HG02981 (cell line): ENCODE results near the gene TMEM145.

Experiments used
- ATAC-seq: cut with Tn5 transposase; IDR thresholded peaks from one replicate; pipeline ENCODE4 v1.9.1; 2021; ENCODE audit warnings: mild to moderate bottlenecking, moderate library complexity; ENCODE audit not compliant: unreplicated experiment

TMEM145 gene

GRCh38 chr19:42277821-42278451 lies 35.2 kb upstream of the TMEM145 start:
- no peak for ATAC-seq

GRCh38 chr19:42278452-42279154 lies 34.5 kb upstream of the TMEM145 start:
- ATAC-seq = no peak

- no peak for ATAC-seq
These were observed 33.8 kb upstream of the TMEM145 start for GRCh38 chr19:42279155-42279901.

GRCh38 chr19:42279902-42280814 lies 33.0 kb upstream of the TMEM145 start:
- peak; percentile 39 for ATAC-seq

GRCh38 chr19:42280815-42281145 lies 32.3 kb upstream of the TMEM145 start:
- no peak for ATAC-seq

GRCh38 chr19:42281146-42281826 lies 31.8 kb upstream of the TMEM145 start:
- no peak for ATAC-seq

GRCh38 chr19:42281827-42282762 lies 31.0 kb upstream of the TMEM145 start:
- no peak for ATAC-seq

- no peak for ATAC-seq
These were observed 30.3 kb upstream of the TMEM145 start for GRCh38 chr19:42282819-42283187.

- peak; percentile 42 for ATAC-seq
These were observed 29.7 kb upstream of the TMEM145 start for GRCh38 chr19:42283188-42284065.

- ATAC-seq = peak; percentile 25
These were observed 29.0 kb upstream of the TMEM145 start for GRCh38 chr19:42284066-42284501.

GRCh38 chr19:42284591-42285341 lies 28.3 kb upstream of the TMEM145 start:
- no peak for ATAC-seq

- no peak for ATAC-seq
These were observed 27.6 kb upstream of the TMEM145 start for GRCh38 chr19:42285541-42285941.

- no peak for ATAC-seq
These were observed 27.1 kb upstream of the TMEM145 start for GRCh38 chr19:42285988-42286348.

GRCh38 chr19:42286349-42287016 lies 26.6 kb upstream of the TMEM145 start:
- ATAC-seq = no peak

- ATAC-seq = no peak
These were observed 25.9 kb upstream of the TMEM145 start for GRCh38 chr19:42287017-42287826.

- no peak for ATAC-seq
These were observed 25.3 kb upstream of the TMEM145 start for GRCh38 chr19:42287827-42288107.

GRCh38 chr19:42288387-42288786 lies 24.7 kb upstream of the TMEM145 start:
- no peak for ATAC-seq
